GM18909 (cell line): ENCODE results near the gene SLC35F1.
"Not testable (repeated sequence)": the region's sequence is repeated elsewhere in the genome, so short reads cannot be mapped to it uniquely, and the experiment has no call there.

ENCODE experiments used
- ATAC-seq: cut with Tn5 transposase; IDR thresholded peaks from one replicate; pipeline ENCODE4 v1.9.1; 2021; ENCODE audit warnings: mild to moderate bottlenecking; ENCODE audit not compliant: unreplicated experiment, poor library complexity

Gene SLC35F1

DNA sequence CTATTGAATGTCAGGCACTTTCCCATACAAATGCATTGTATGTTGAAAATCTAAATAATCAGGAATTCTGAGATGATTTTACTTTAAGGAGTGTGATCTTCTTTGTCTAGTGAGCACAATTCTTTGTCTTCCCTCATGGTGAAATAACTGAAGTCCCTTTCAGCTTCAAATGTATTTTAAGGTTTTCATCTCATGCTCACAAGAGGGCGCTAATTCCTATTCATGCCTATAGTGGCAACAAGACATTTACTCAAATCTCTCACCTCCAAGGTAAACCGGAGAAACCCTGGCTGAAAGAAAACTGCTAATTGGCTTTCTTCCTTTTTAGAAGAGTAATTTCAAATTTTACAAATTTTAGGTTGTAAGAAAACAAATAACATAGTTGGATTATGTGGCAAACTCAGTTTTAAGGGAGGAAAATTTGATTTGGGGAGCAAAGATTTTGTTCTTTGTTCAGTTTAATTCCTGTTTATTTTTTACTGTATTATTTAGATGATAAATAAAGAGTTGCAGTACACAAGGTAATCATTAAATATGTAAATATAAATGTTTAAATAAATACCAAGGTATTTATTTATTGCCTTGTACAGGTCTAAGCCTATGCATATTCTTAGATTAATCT is 69.1 kb downstream of the SLC35F1 start:
- ATAC-seq: no peak

GRCh38 chr6:117985916-117986315 is 78.9 kb downstream of the SLC35F1 start:
- no peak for ATAC-seq

GRCh38 chr6:117986396-117986795 is 79.3 kb downstream of the SLC35F1 start:
- no peak for ATAC-seq

DNA sequence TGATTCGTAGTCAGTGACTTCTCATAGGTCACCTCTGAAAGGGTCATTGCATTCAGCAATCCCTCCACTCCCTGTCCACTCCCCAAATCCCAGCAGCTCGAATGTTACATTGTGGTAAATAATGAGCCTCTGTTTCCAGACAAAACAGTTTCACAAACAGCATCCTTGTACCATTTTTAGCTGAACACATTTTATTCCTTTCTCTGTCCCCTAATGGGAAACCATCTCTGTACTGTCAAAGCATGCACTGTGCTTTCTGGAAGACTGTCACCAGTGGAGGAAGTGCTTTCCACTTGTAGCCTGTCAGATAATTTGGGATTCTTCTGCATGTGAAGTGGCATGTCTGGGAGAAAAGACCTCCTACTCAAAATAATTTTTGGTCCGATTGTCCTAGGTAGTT is 82.0 kb downstream of the SLC35F1 start:
- ATAC-seq: no peak

- ATAC-seq: no peak
Measured at GRCh38 chr6:117990151-117990550, 83.1 kb downstream of the SLC35F1 start.

- ATAC-seq: no peak
Measured at GRCh38 chr6:117992856-117993255, 85.8 kb downstream of the SLC35F1 start.

DNA sequence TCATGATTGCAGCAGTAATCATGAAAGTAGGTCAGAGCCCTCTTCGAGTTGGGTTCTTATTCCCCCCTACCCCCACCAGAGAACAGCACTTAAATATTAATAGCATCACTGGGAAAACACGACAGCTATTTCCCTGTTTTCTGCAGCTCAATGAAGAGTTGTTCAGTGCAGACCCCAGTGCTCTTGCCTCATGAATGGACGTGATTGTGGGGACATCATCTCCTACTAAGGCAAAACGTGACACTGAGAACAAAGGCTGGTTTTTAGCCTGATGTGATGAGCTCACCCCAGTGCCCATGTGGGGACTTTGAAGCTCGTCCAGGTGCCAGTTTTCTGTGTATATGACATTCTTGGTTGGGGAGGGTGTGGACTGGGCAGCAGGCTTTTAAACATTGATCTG is 105.9 kb downstream of the SLC35F1 start:
- ATAC-seq: no peak

DNA sequence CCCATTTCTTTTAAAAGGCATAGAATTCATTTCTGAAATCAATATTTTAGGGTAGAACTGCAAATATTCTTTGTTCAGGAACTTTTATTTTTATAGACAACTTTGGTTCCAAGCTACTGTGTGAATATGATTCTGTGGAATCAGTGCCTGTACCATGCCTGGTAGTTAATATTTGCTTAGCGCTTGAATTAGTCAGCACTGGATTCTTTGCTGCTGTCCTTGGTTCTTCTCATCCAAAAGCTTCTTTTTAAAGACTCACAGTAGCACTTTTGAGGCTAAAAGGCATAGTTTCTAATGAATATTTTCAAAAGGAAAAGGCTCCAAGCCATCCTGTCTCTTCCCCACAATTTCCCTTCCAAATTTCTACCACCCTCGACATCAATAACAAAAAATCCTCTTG is 109.5 kb downstream of the SLC35F1 start:
- no peak for ATAC-seq

GRCh38 chr6:118017301-118017848 is 110.3 kb downstream of the SLC35F1 start:
- no peak for ATAC-seq

GRCh38 chr6:118023771-118024170 is 116.7 kb downstream of the SLC35F1 start:
- ATAC-seq: no peak

DNA sequence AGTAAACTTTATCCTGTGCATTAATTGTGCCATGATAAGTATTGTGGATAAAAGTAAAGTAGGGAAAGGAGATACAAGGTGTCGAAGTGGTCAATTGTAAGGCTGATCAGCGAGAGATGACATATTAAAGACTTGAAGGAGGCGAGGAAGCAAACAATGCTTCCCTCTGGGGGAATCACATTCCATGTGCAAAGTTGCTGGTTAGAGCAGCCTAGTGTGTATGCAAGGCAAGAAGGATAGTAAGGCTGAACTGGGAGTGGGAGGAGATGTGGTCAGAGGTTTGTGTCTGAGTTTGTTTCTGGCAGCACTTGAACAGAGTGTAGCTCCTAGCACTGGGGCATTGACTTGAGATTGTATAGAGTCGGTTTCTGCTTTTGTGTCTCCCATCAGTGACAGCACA is 122.9 kb downstream of the SLC35F1 start:
- no peak for ATAC-seq

DNA sequence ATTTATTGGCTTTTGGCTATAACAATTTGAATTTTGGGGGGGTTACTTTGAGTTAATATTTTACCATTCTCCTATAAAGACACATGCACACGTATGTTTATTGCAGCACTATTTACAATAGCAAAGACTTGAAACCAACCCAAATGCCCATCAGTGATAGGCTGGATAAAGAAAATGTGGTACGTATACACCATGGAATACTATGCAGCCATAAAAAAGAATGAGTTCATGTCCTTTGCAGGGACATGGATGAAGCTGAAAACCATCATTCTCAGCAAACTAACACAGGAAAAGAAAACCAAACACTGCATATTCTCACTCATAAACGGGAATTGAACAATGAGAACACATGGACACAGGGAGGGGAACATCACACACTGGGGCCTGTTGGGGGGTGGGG is 130.4 kb downstream of the SLC35F1 start:
- not testable (repeated sequence) for ATAC-seq

DNA sequence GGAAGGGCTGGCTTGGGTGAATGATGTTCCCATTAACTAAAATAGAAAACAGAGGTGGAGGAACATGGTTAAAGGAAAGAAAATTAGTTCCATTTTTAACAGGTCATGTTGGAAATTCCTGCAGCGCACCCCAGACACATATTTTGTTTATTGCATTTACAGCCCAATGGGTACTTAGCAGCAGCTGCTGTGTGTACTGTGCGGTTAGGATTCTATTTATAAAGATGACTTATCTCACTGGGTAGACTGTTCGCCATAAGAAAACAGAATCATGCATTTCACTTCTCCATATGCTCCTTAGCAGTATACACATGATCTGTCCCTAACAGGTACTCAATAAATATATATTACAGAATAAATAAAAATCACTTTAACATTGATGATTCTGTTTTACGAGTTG is 135.8 kb downstream of the SLC35F1 start:
- no peak for ATAC-seq

DNA sequence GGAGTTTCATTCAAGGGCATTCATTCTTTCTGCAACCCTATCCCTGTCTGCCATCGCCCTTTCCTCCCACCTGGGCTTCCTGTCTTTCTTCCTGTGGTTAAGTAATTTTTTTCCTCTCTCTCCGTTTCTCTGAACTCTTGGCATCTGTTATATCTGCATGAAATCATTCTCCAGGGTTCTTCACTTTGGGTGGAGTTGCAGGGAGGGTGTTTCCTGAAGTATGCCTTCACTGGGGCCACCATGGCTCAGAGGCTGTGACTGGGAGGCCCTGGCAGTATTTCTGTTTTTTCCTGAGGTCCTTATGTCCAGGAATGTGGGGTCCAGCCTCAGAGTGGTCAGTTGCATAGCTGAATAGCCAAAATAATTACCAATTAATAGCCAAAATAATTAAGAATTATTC is 137.2 kb downstream of the SLC35F1 start:
- no peak for ATAC-seq

DNA sequence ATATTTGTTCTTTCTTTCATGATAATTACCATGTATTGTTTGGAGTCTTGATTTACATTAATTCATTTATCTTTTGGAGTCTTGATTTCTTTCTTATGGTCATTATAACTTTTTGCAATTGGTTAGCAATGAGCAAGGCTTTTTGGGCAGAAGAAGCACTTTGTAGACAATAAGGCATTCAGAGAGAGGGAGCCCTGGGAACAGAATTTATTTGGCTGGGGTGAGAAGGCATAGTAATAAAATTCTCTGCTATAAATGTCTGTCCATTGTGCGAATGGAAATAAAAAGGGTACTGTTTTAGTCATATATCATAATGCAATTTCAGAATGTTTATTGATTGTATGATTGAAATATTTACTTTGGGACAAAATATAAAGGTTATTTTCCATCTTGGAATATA is 147.0 kb downstream of the SLC35F1 start:
- ATAC-seq: no peak

DNA sequence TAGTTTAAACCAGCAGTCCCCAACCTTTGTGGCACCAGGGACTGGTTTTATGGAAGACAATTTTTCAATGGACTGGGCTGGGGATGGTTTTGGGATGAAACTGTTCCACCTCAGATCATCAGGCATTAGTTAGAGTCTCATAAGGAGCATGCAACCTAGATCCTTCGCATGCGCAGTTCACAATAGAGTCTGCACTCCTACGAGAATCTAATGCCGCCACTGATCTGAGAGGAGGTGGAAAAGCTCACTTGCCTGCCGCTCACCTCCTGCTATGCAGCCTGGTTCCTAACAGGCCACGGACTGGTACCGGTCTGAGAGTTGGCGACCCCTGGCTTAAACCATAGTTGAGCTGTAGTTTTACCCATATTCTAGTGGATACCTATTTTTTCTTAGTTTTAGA is 154.6 kb downstream of the SLC35F1 start:
- no peak for ATAC-seq

DNA sequence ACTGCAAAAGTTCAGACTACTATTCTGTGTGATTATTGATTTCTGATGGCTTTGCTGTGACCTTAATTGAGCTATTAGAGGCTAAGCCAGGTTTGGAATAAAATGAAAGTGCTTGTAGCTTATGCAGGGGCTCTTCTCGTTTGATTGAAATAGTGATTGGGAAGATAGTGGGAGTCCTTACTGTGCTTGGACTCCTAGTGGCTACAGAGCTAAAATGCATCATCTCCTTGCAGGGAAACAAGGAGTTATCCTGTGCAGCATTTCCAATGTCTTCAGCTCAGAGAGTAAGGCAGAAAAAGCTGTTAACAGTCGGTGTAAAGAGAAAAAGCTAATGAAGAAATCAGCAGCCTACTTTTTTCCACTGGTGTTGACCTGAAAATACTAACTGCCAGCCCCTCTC is 173.5 kb downstream of the SLC35F1 start:
- no peak for ATAC-seq

- ATAC-seq: no peak
Measured at GRCh38 chr6:118083711-118084110, 176.6 kb downstream of the SLC35F1 start.

DNA sequence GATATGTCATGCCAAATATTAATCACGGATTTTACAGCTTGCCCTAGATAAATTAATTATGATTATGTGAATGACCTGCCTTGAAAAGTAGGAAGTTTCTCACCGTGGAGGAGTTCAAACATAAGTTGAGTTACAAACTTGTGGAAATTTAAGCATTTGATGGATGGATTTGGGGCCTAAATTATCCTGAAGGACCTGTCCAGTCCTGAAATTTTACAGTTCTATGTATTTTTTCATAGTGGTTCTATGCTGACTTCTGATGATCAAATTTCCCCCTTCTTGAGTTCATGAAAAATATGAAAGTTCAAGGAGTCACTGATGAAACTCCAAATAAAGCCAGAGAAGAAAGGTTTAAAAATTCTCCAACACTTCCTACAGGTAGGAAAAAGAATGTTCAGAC is 178.6 kb downstream of the SLC35F1 start:
- no peak for ATAC-seq

DNA sequence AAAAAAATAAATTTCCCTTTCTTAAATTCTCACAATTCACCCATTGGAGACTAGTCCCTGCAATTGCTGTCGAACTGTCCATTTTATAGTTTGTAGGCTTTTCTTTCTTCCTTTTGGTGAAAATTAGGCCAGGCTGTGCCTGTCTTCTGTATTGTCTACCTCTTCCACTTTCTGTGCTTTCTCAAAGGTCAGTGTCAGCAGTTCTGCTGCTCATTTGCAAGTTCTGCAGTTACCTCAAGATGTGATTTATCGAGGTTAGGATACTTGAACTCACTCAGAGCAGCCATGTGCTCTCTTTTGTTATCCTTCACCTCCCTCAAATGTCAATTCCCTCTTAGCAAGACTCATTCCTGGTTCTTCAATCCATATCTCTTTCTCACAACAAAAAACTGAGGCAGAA is 179.1 kb downstream of the SLC35F1 start:
- ATAC-seq: no peak

GRCh38 chr6:118092086-118092485 is 185.0 kb downstream of the SLC35F1 start:
- ATAC-seq: no peak

DNA sequence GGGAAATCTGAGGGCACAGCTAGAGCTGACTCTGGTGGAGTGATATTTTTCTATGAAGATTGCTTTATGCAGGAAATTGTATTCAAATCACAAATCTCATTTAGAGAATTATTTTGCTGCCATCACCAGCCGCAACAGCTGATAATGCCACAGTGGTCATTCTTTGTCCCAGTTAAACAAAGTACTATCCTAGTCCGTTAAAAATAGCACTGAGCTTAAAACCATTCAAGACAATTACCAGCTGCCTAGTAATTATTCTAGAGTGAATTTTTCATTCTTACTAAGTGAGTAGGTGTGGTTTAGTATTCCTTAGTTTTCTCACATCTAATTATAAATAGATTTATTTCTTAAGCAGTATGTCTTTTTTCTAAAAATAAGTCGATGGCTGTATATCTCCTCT is 190.5 kb downstream of the SLC35F1 start:
- ATAC-seq: no peak

DNA sequence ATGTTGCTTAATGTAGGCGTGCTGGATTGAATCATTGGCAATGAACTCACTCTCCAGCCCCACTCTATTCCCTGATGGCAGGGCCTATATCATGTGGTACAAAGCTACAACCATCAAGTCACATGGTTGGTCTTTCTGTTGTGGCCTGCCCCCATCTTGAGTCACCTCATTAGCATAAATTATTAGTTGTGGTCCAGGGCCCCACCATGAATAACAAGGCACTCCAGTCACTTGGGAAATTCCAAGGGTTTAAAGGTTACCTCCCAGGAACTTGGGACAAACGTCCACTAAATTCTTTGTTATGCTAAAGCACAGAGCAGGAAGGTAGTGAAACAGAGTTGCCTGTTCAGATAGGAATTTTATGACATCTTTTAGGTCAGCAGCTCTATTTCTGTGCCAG is 193.7 kb downstream of the SLC35F1 start:
- ATAC-seq: no peak
